Measurements from ENCODE around the gene COPRS.

GRCh38 chr17:31853911-31854470, 5.1 kb downstream of the COPRS start:
- TF ChIP-seq POLR2A (IDR thresholded peaks at IDR 0.05; ENCODE audit: extremely low read depth, insufficient read length) = no peak
- TF ChIP-seq CTCF (IDR thresholded peaks at IDR 0.05; ENCODE audit: low read depth, low read length) = no peak

All from NB4 (cell line).